GM19395 (cell line): ENCODE data around the gene BICDL1.

Source experiments
- ATAC-seq: cut with Tn5 transposase; IDR thresholded peaks from one replicate; pipeline ENCODE4 v1.9.1; 2021; ENCODE audit warnings: mild to moderate bottlenecking, moderate library complexity; ENCODE audit not compliant: unreplicated experiment

BICDL1 gene

DNA sequence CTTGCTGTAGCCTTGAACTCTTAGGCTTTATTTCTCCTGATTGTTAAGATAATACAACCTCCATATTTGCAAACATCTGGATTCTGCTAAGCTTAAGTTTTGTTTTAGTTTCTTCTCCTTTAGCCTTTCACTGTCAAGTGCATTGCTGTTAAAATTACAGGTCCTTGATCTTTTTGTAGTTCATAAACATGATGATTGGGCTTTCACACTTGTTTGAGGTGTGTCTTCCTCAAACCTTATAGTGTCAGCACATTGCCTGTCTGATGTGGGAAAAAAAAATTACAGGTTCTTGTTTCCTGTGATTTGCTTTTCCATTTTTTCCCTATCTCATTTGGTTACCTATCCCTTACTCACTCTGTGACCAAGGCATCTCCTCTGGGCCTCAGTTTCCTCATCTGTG lies 59.2 kb downstream of the BICDL1 start:
- ATAC-seq: no peak

DNA sequence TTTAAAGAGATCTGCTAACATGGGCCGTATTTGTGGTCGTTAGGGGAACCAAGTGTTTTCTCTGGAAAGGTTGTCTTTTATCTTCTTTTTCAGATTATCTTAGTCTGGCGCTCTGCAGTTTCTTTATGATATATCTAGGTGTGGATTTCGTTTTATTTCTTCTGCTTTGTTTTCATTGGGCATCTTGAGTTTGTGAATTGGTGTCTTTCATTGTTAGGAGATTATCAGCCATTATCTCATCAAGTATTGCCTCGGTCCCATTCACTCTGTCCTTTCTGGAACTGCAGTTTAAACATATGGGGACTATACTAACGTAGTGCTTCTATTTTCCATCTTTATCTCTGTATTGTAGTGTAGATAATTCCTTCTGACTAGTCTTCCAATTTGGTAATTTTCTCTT lies 60.4 kb downstream of the BICDL1 start:
- ATAC-seq: no peak

GRCh38 chr12:120051535-120051934 lies 62.5 kb downstream of the BICDL1 start:
- no peak for ATAC-seq

- no peak for ATAC-seq
Measured at GRCh38 chr12:120054293-120054692, 65.3 kb downstream of the BICDL1 start.

DNA sequence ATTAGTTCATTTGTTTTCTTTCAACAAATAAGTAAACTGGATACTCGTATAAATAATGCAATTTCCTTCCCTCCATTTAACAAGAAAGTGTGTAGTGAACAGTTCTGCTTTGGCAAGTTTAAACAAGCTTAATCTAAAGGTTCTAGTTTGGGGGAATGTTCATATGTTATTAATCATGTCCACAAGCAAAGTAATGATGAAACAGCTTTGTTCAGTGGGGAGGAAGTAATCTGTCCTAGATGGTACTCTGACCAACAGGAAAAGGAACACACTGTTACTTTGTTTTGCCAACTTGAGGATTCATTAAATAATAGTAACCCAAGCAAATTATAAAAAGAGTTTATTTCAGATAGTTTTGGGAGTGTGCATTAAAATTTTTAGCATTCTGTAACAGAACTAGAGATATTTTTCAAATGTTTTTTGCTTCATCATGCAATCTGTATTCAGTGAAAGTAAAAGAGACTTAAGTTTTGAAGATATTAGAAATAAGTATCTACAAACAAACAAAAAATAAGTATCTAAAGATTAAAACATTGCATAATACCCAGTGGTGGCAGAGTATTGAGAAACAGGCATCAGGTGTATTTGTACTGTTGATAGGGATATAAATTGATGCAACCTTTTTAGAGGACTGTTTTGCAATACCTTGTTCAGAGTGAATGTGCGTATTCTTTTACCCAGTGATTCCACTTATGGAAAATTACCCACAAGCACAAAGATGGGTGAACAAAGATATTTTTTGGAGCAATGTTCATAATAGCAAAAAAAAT lies 66.4 kb downstream of the BICDL1 start:
- ATAC-seq: no peak

DNA sequence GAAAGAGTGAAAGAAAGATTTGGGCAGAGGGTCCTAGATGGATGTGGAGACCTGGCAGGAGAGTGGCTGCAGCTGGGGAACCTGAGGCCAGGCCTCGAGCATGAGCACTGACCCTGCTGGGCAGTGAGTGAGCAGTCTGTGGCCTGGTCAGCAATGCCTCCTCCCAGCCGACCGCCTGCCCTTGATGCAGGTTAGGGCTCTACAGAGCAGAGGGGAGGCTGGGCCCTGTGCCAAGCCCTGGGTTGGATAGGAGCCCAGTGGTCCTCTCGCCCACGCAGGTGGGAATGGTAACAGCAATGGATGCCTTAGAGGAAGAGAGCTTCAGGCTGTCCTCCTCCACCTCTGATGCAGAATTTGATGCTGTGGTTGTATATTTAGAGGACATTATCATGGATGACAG lies 67.7 kb downstream of the BICDL1 start:
- no peak for ATAC-seq

DNA sequence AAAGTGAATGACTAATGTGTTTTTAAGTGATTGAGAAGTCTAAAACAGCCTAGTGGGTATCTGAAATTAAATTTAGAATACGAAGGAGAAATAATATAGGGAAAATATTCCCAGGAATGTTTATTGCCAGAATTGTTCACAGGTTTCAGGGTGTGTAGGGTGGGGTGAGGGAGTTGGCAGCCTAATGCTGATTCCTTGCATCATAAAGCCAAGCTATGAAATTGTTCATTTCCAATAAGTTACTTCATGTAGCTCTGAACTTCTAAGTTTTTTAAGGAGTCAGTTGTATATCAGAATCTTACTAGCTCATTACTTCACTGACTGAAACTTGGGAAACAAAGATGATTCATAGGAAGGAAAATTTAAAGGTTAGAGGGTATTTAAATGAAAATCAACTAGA lies 71.2 kb downstream of the BICDL1 start:
- ATAC-seq: no peak

DNA sequence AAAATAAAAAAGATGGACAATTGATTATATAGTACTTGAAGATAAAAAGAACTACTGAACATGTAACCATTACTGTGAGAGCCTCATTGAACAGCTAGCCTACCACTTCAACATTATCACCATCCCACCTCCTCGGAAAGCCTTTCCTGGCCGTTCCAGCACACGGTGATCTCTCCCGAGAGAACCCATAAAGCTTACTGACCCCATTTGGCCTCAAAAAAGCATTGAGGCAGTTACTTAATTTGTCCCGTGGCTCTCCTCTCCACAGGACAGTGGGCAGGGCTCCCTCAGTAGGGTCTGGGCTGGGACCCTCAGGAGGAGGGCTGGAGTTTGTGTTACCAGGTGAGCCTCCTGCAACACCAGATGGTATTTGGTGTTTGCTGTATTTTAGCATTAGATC lies 71.7 kb downstream of the BICDL1 start:
- no peak for ATAC-seq

GRCh38 chr12:120061575-120062214 lies 72.7 kb downstream of the BICDL1 start:
- ATAC-seq: no peak

DNA sequence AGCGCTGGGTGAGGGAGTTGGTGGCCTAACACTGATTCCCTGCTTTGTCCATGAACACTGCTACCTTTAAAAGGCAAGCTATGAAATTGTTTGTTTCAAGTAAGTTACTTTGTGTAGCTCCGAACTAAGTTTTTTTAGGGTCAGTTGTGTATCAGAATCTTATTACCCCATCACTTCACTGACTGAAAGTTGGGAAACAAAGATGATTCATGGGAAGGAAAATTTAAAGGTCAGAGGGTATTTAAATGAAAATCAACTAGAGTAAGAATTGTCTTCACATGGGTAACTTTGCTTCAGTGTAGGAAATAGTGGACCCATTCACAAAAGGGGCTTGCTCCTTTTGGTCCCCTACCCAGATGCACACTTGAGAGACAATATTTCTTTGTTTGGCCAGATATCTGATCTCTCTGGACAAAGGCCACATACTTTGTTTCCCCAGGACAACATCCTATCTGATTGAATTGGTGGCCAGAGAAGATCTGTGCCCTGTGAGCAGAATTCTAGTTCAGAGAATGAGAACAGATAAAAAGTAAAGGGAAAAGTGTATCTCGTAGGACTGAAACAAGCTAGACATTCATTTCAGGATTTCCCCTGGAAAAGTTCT lies 74.0 kb downstream of the BICDL1 start:
- no peak for ATAC-seq

GRCh38 chr12:120064054-120064940 lies 75.3 kb downstream of the BICDL1 start:
- no peak for ATAC-seq

DNA sequence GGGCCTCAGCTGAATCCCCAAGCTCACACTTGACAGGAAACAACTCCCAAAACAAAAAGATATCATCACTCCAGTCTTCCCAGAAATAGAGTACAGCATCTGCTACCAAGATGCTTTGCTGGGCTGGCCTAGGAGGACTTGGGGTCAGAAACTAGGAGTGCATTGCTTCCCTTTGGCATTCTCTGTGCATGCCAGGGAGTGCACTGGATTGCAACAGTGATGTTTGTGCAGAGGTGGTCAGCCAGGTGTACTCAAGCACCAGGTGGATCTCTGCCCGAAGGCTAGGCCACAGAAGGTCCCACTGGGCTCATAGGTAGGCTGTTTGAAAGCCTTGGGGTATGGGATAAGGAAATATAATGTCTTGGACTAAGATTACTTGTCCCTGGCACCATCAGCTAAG lies 76.4 kb downstream of the BICDL1 start:
- ATAC-seq: no peak

DNA sequence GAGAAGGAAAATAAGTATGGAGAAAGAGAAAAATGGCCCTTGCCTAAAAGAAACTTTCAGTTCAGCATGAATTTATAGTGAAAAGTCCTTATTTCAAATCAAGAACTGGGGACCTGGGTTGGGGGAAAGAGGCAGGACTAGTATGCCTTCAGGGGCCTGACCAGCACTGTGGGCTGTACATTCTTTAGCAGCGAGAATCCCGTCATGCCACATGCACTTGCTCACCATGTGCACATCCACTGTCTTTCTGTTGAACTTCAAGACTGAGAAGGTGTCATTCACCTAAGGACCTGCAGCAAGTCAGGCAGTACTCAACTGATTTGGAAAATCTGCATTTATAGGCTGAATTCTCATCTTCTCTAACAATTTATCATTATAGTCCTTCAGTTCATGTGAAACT lies 77.3 kb downstream of the BICDL1 start:
- ATAC-seq: no peak

DNA sequence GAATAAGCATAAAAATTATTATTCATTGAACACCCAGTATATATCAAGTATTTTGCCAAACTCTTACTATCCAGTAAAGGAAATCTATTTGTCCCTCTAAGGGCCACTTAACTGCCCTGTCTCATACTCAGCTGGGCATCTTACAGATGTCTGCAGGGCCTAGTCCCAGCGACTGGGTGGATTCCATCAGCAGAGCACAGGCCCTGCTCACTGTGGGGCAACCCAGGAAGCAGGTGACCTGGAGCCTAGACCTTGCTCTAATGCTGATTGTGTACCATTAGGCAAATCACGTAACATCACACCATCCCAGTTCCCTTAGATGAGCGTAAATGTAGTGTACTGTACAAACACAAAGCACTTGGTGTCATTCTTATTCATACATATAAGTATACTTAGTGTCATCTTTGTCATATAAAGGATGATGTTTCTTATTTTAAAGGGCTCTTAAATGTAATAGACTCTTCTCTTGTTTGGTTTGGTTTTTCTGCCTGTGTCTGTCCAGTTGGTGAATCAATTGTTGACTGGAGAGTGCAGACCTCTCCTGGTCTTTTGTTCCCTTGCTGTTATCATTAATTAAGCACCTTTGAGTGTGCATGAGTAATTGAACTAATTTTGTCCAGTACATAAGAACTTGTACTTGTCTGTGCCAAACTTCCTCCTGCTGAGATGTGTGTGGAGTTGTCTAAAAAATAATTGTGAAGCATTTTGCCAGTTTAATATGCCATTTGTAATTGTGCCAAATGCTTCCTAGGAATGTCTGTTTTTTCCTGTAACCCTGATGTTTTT lies 78.2 kb downstream of the BICDL1 start:
- no peak for ATAC-seq

DNA sequence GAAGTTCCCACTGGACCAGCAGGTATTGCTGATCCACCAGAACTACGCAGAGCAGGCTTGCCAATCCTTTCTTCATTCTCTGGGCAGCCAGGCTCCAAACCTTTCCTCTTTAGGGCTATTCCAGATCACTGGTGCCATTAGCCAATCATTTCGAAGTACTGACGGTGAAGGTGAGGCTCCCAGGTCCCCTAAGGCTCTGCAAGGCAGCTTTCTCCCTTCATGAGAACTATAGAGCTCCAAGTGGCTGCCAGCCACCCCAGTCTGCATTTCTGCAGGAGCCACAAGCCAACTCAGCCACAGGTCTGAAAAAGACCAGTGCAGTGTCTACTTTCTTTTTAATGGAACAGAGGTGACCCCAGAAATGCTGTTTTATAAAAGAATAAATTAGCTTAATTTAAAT lies 78.9 kb downstream of the BICDL1 start:
- ATAC-seq: no peak

GRCh38 chr12:120069278-120069677 lies 80.2 kb downstream of the BICDL1 start:
- no peak for ATAC-seq

DNA sequence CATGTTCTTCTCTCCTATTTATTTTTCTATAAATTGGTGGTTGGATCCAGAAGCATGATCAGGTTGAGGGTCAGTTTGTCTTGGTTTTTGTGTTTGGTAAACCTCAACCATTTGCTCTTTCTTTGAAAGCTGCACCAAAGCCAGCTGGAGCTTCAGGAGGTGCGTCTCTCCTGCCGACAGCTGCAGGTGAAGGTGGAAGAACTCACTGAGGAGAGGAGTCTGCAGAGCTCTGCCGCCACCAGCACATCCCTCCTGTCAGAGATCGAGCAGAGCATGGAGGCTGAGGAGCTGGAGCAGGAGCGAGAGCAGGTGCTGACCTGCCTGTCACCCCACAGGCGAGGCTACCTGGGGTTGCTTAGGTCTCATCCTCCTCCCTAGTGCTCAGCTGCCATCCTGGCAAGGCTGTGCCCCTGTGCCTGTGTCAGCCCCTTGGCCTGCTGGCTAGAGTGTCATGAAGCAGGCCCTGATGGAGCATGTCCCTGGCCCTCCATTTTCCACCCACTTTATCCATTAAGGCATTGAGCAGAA lies 82.5 kb downstream of the BICDL1 start:
- no peak for ATAC-seq

- ATAC-seq: no peak
Measured at GRCh38 chr12:120072472-120073249, 83.6 kb downstream of the BICDL1 start.

GRCh38 chr12:120075034-120075616 lies 86.1 kb downstream of the BICDL1 start:
- ATAC-seq: no peak
